Sigmoid colon (tissue), 7 donors: ENCODE results near the gene MARCHF9. TPM values are rescaled to one million over a fixed set of nuclear protein-coding genes. Genes with fewer than 3 reads are reported as not detected.

ENCODE experiments used
- DNase-seq: peaks from one replicate; pipeline ENCODE4 v3.0.0-alpha.2; 2019
- H3K27ac ChIP-seq, 4 donors: fragments of 200-600 bp; sonication (generic); one replicate each; pipeline ENCODE4 v1.5.1; 2016 to 2019; ENCODE audit warnings: mild to moderate bottlenecking in 1 of 4
- H3K27me3 ChIP-seq, 3 donors: fragments of 200-600 bp; sonication (generic); one replicate each; pipeline ENCODE4 v1.5.1; 2019; ENCODE audit warnings: mild to moderate bottlenecking in 1 of 3
- H3K36me3 ChIP-seq, 4 donors: fragments of 200-600 bp; sonication (generic); one replicate each; pipeline ENCODE4 v1.5.1; 2016 to 2019
- H3K4me1 ChIP-seq, 4 donors: fragments of 200-600 bp; sonication (generic); one replicate each; pipeline ENCODE4 v1.5.1; 2017 to 2019
- H3K4me3 ChIP-seq, 4 donors: fragments of 200-600 bp; sonication (generic); one replicate each; pipeline ENCODE4 v1.5.1; 2017 to 2019; ENCODE audit warnings: mild to moderate bottlenecking in 2 of 4, moderate library complexity in 1 of 4
- H3K9me3 ChIP-seq, 4 donors: fragments of 200-600 bp in 3 of 4; sonication (generic) in 3 of 4; one replicate each; pipeline versions ENCODE4 v1.5.1 to v1.6.1; 2013 to 2019
- EP300 ChIP-seq, 4 donors: sonication (generic); formaldehyde crosslinking; IDR thresholded peaks; one replicate each; pipeline ENCODE4 v1.6.1; 2017; ENCODE audit warnings: antibody characterized with exemption in 4 of 4
- POLR2A ChIP-seq, 2 donors: fragments of 450-650 bp; IDR thresholded peaks; one replicate each; pipeline ENCODE4 v1.6.1; 2016; ENCODE audit warnings: antibody characterized with exemption in 2 of 2, mild to moderate bottlenecking in 2 of 2, moderate library complexity in 2 of 2
- POLR2AphosphoS5 ChIP-seq, 4 donors: sonication (generic); formaldehyde crosslinking; IDR thresholded peaks; one replicate each; pipeline ENCODE4 v1.6.1; 2017; ENCODE audit warnings: antibody characterized with exemption in 4 of 4
- WGBS, 2 donors: extraction: QIAGEN DNeasy Blood & Tissue Kit; methylation state at CpG; one replicate each; pipeline ENCODE4 v1.1.7; 2013; 5-methylcytosine and 5-hydroxymethylcytosine counted together
- intact Hi-C: fragments of 100-400 bp; cut with DNase I; formaldehyde crosslinking; loops from one replicate; pipeline ENCODE4 v1.15.1; 2023
- polyA plus RNA-seq, 3 donors: library from polyadenylated mRNA; stranded (reverse); fragments of 200-250 nt; gene quantifications; one replicate each; pipeline ENCODE4 v1.2.3, GENCODE V29; 2013
- total RNA-seq, 4 donors: library from RNA; depleted of rRNA; stranded (reverse); fragments of >200 nt; gene quantifications; one replicate each; pipeline ENCODE4 v1.1.0, GENCODE V29; 2016
- TF ChIP-seq, protein P1 (sequence below), 4 experiments: fragments of 450-650 bp in 3 of 4; fragments of 200-600 bp in 1 of 4; IDR thresholded peaks; one replicate each; pipeline ENCODE4 v1.5.1; 2016 to 2019; ENCODE audit warnings: antibody characterized with exemption in 4 of 4, mild to moderate bottlenecking in 3 of 4, moderate library complexity in 2 of 4
- donor health status: healthy with polysubstance abuse.
- donor health status: Bipolar disorder and iron deficiency.
- donor health status: healthy.

The MARCHF9 gene
- total and polyA plus RNA-seq, 7 donors: 5.5 to 14.9 (median 7.9) TPM

DNA sequence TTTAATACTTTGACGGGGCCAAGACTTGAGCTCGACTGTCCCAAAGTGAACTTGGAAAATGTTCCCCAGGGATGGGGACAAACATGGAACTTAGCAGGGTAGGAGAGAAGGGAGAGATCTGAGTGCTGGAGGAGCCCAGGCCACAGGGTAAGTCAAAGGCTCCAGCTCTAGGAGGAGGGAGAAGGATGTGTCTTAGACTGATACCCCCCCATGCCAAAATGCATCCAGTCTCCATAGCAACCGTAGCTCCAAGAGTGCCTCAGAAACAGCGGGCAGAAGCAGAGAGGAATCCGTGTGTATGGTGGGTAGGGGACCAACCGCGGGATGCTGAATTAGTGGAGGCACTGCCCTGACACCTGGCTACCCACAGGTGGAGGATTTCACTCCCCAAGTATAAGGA is 15.5 kb upstream of the MARCHF9 start:
- no peaks in the 10 kb centered on the region for H3K36me3 ChIP-seq
- DNase-seq: no peak
- WGBS, 2 donors: 21 to 59% methylated on average over 7 of the region's 7 CpGs
- H3K27ac ChIP-seq: no peak overlapping the region
- peaks cover 42 to 69% (median 44%) of the 10 kb centered on the region in 3 donors for H3K27me3 ChIP-seq
- H3K4me3 ChIP-seq: no peak overlapping the region
- H3K9me3 ChIP-seq: no peaks in the 10 kb centered on the region
- intact Hi-C loops: no loop called here
- TF ChIP-seq EP300 (IDR thresholded peaks at IDR 0.05): no peak
- TF ChIP-seq POLR2A (IDR thresholded peaks at IDR 0.05): no peak
- TF ChIP-seq POLR2AphosphoS5 (IDR thresholded peaks at IDR 0.05): no peak
- TF ChIP-seq, protein P1, sequence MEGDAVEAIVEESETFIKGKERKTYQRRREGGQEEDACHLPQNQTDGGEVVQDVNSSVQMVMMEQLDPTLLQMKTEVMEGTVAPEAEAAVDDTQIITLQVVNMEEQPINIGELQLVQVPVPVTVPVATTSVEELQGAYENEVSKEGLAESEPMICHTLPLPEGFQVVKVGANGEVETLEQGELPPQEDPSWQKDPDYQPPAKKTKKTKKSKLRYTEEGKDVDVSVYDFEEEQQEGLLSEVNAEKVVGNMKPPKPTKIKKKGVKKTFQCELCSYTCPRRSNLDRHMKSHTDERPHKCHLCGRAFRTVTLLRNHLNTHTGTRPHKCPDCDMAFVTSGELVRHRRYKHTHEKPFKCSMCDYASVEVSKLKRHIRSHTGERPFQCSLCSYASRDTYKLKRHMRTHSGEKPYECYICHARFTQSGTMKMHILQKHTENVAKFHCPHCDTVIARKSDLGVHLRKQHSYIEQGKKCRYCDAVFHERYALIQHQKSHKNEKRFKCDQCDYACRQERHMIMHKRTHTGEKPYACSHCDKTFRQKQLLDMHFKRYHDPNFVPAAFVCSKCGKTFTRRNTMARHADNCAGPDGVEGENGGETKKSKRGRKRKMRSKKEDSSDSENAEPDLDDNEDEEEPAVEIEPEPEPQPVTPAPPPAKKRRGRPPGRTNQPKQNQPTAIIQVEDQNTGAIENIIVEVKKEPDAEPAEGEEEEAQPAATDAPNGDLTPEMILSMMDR (IDR thresholded peaks at IDR 0.05): no peak
- peaks cover 0 to 44% (median 42%) of the 10 kb centered on the region in 4 donors for H3K4me1 ChIP-seq

DNA sequence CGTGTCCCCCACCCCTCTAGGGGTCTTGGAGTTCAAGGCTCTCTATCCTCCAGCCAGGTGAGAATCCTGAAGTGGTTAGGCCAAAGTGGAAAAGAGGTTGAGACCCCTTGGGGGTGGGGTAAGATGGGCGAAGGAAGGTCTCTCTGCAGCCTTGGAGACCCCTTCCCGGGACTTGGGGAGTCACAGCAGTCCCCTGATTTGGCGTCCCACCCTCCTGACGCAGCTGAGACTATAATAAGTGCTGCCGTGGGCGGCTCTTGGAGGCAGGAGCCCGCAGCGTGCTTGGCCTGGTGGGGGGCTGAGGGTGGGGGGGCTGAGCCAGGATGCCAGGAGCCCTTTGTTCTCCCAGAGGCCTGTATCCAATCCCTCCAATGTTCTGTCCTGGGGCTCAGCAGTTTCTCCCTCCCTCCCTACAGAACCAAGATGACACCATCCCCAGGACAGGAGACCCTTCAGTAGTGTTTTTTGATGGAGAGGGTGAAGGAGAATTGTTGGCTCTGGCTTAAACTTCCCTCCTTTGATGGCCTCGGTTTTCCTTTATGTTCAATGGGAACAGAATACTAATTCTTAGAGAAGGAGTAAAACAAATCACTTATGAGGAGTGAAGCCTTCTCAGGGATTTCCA is 14.9 kb upstream of the MARCHF9 start:
- Histone ChIP-seq H3K4me1 (peaks cover 0 to 45% (median 42%) of the 10 kb centered on the region in 4 donors), H3K27me3 (peaks cover 38 to 62% (median 43%) of the 10 kb centered on the region in 3 donors), H3K27ac (no peak overlapping the region), H3K4me3 (no peak overlapping the region), H3K9me3 (no peaks in the 10 kb centered on the region), H3K36me3 (no peaks in the 10 kb centered on the region)
- 33 to 53% methylated on average over 10 of the region's 10 CpGs for WGBS, 2 donors
- intact Hi-C loops: no loop called here
- no peak for DNase-seq
- TF ChIP-seq POLR2AphosphoS5 (IDR thresholded peaks at IDR 0.05): no peak
- TF ChIP-seq, protein P1 (IDR thresholded peaks at IDR 0.05): no peak
- TF ChIP-seq EP300 (IDR thresholded peaks at IDR 0.05): no peak
- no peak for TF ChIP-seq POLR2A (IDR thresholded peaks at IDR 0.05)

DNA sequence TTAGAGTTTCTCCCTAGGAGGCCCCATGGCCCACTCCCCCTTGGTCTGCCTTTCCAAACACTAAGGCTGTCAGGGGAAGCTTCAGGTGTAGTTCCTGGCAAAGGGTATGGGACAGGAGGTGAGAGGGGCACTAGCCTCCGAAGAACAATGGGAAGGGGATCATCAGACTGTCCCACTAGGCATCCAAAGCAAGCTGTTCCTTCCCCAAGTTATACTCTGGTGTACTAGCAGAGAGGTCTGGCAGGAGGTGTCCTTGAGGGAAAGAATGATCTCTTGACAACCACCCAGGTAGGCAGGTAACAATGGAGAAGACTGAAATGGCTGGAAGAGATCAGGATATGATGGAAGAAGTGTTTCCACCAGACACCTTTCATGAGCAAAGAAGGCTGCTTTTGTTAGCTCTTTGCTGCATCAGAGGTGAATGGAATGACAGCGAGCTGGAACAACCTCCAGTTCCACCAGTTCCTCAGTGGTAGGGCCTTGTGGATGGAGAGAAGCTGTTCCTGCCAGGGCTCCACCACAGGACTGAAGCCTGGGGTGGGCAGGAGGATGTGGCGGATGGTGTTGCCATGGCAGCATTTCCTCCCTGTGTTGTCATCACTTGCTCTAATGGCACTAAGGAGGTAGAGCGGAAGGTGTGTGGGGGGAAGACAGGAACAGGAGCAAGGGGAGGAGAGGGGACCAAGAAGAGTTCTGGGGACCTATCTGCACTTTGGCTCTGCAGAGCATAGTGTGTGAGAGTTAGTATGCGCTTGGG is 14.1 kb upstream of the MARCHF9 start:
- intact Hi-C loops: no loop called here
- H3K4me3 ChIP-seq: no peak overlapping the region
- no peaks in the 10 kb centered on the region for H3K9me3 ChIP-seq
- peaks cover 33 to 54% (median 35%) of the 10 kb centered on the region in 3 donors for H3K27me3 ChIP-seq
- H3K27ac ChIP-seq: no peak overlapping the region
- no peak for DNase-seq
- peaks cover 0 to 49% (median 42%) of the 10 kb centered on the region in 4 donors for H3K4me1 ChIP-seq
- WGBS, 2 donors: 42 to 71% methylated on average over 5 of the region's 5 CpGs
- H3K36me3 ChIP-seq: no peaks in the 10 kb centered on the region
- no peak for TF ChIP-seq POLR2AphosphoS5 (IDR thresholded peaks at IDR 0.05)
- no peak for TF ChIP-seq POLR2A (IDR thresholded peaks at IDR 0.05)
- TF ChIP-seq, protein P1 (IDR thresholded peaks at IDR 0.05): no peak
- no peak for TF ChIP-seq EP300 (IDR thresholded peaks at IDR 0.05)

DNA sequence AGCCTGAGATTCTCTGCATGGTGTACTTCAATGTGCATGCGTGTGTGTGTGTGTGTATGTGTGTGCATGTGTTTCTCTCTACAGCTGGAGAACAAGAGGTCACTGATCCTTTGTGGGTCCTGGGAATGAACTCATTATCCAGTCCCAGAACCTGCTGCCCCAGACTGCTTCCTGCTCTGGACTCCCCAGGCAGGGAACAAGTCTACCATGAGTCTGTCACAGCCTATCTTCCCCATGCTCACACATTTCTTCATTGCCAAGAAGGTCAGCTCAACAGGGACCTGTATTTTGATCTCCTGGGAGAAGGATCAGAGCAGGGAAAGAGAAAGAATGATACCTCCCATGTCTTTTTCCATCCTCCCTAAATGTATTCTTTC is 13.5 kb upstream of the MARCHF9 start:
- intact Hi-C loops: no loop called here
- Histone ChIP-seq H3K4me1 (peaks cover 0 to 43% (median 40%) of the 10 kb centered on the region in 4 donors), H3K9me3 (no peaks in the 10 kb centered on the region), H3K36me3 (peaks cover 0 to 2% (median under 1%) of the 10 kb centered on the region in 4 donors), H3K27me3 (peaks cover 29 to 49% (median 29%) of the 10 kb centered on the region in 3 donors), H3K4me3 (peak overlapping the region in 2 of 4 donors; percentile 8 to 20), H3K27ac (no peak overlapping the region)
- DNase-seq: no peak
- TF ChIP-seq EP300 (IDR thresholded peaks at IDR 0.05): no peak
- TF ChIP-seq POLR2AphosphoS5 (IDR thresholded peaks at IDR 0.05): no peak
- TF ChIP-seq POLR2A (IDR thresholded peaks at IDR 0.05): no peak
- TF ChIP-seq, protein P1 (IDR thresholded peaks at IDR 0.05): no peak
- WGBS, 2 donors: 35 to 75% methylated on average over 1 of the region's 1 CpG
